ENCODE data around the gene SLC50A1. TPM values are rescaled to one million over a fixed set of nuclear protein-coding genes. Genes with fewer than 3 reads are reported as not detected.
"Not testable (repeated sequence)": the region's sequence is repeated elsewhere in the genome, so short reads cannot be mapped to it uniquely, and the experiment has no call there.

SLC50A1 gene
- total RNA-seq, 1 donor from 2014 or later: 22.8 TPM

DNA sequence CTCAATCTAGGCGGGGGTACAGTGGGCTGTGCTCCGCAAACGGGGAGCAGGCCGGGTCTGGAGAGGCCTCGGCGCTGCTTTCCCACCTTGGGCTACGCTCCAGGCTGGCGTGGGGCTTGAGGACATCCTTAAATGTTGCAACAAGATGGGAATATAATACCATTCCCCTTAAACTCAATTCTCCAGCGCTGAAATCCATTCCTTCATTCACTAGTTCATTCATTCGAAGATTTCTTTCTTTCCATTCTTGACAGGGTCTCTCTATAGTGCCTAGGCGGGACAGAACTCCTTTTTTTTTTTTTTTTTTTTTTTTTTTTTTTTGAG is 4.9 kb downstream of the SLC50A1 start:
- peak overlapping the region; percentile 98 for H3K4me3 ChIP-seq (ENCODE audit: insufficient read depth, low read depth, low read length)
- H3K9me3 ChIP-seq (ENCODE audit: insufficient read depth, low read depth, low read length): no peaks in the 10 kb centered on the region
- Mint-ChIP-seq H3K27me3 (ENCODE audit: low read depth, unreplicated experiment) (no peaks in the 10 kb centered on the region), H3K9me3 (ENCODE audit: unreplicated experiment) (no peaks in the 10 kb centered on the region), H3K36me3 (ENCODE audit: low read depth, unreplicated experiment) (peaks cover 2% of the 10 kb centered on the region), H3K27ac (ENCODE audit: unreplicated experiment) (peak overlapping the region; percentile 97), H3K4me1 (ENCODE audit: low read depth, unreplicated experiment) (peaks cover 16% of the 10 kb centered on the region), H3K4me3 (ENCODE audit: unreplicated experiment) (peak overlapping the region; percentile 99)
- no peak for TF ChIP-seq EZH2 (IDR thresholded peaks at IDR 0.05; ENCODE audit: insufficient read depth, low read length)
- TF ChIP-seq, protein P1, sequence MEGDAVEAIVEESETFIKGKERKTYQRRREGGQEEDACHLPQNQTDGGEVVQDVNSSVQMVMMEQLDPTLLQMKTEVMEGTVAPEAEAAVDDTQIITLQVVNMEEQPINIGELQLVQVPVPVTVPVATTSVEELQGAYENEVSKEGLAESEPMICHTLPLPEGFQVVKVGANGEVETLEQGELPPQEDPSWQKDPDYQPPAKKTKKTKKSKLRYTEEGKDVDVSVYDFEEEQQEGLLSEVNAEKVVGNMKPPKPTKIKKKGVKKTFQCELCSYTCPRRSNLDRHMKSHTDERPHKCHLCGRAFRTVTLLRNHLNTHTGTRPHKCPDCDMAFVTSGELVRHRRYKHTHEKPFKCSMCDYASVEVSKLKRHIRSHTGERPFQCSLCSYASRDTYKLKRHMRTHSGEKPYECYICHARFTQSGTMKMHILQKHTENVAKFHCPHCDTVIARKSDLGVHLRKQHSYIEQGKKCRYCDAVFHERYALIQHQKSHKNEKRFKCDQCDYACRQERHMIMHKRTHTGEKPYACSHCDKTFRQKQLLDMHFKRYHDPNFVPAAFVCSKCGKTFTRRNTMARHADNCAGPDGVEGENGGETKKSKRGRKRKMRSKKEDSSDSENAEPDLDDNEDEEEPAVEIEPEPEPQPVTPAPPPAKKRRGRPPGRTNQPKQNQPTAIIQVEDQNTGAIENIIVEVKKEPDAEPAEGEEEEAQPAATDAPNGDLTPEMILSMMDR (IDR thresholded peaks at IDR 0.05; ENCODE audit: insufficient read depth, low read depth, low read length): no peak
- peaks cover 8% of the 10 kb centered on the region for H3K4me1 ChIP-seq (ENCODE audit: insufficient read depth, low read length)
- H2AFZ ChIP-seq (ENCODE audit: low read depth, low read length): peak overlapping the region; percentile 91
- peaks cover 3% of the 10 kb centered on the region for H3K36me3 ChIP-seq (ENCODE audit: insufficient read depth, low read length)
- DNase-seq (ENCODE audit: low read depth) (no peak), FAIRE-seq (no peak)
- H4K20me1 ChIP-seq (ENCODE audit: insufficient read depth, low read length): peaks cover 10% of the 10 kb centered on the region
- peak overlapping the region; percentile 96 for H3K9ac ChIP-seq (ENCODE audit: low read length)
- no peaks in the 10 kb centered on the region for H3K27me3 ChIP-seq (ENCODE audit: insufficient read depth, low read length)
- H3K27ac ChIP-seq (ENCODE audit: low read depth, low read length): no peak overlapping the region
- H3K79me2 ChIP-seq (ENCODE audit: insufficient read depth, low read length): peaks cover 33% of the 10 kb centered on the region
- H3K4me2 ChIP-seq (ENCODE audit: low read length): peak overlapping the region; percentile 96

GRCh38 chr1:155141749-155142148 is 6.1 kb downstream of the SLC50A1 start:
- Mint-ChIP-seq H3K27me3 (ENCODE audit: low read depth, unreplicated experiment) (peaks cover 3% of the 10 kb centered on the region), H3K36me3 (ENCODE audit: low read depth, unreplicated experiment) (peaks cover 2% of the 10 kb centered on the region), H3K4me3 (ENCODE audit: unreplicated experiment) (no peak overlapping the region), H3K4me1 (ENCODE audit: low read depth, unreplicated experiment) (peaks cover 14% of the 10 kb centered on the region), H3K27ac (ENCODE audit: unreplicated experiment) (no peak overlapping the region), H3K9me3 (ENCODE audit: unreplicated experiment) (no peaks in the 10 kb centered on the region)
- Histone ChIP-seq H3K9ac (ENCODE audit: low read length) (no peak overlapping the region), H3K36me3 (ENCODE audit: insufficient read depth, low read length) (peaks cover 3% of the 10 kb centered on the region), H4K20me1 (ENCODE audit: insufficient read depth, low read length) (peaks cover 10% of the 10 kb centered on the region), H3K27me3 (ENCODE audit: insufficient read depth, low read length) (no peaks in the 10 kb centered on the region), H3K9me3 (ENCODE audit: insufficient read depth, low read depth, low read length) (no peaks in the 10 kb centered on the region), H3K27ac (ENCODE audit: low read depth, low read length) (no peak overlapping the region), H3K79me2 (ENCODE audit: insufficient read depth, low read length) (peaks cover 31% of the 10 kb centered on the region), H3K4me1 (ENCODE audit: insufficient read depth, low read length) (peaks cover 6% of the 10 kb centered on the region), H2AFZ (ENCODE audit: low read depth, low read length) (no peak overlapping the region), H3K4me2 (ENCODE audit: low read length) (no peak overlapping the region), H3K4me3 (ENCODE audit: insufficient read depth, low read depth, low read length) (no peak overlapping the region)
- TF ChIP-seq EZH2 (IDR thresholded peaks at IDR 0.05; ENCODE audit: insufficient read depth, low read length): no peak
- TF ChIP-seq, protein P1 (IDR thresholded peaks at IDR 0.05; ENCODE audit: insufficient read depth, low read depth, low read length): no peak
- no peak for DNase-seq (ENCODE audit: low read depth)
- no peak for FAIRE-seq

DNA sequence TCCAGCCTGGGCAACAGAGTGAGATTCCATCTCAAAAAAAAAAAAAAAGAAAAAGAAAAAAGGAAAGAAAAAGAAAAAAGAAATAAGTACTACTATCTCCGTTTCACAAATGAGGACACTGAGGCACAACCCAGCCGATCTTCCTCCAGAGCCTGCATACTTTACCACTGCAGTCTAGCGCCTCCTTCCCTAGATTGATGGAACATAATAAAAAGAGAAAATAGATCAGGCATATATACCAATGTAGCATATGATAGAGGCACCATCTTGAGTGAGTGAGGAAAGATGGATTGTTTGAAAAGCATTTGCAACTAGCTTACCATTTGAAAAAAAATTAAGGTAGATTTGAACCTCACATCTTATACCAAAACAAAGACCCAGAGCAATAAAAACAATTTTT is 9.8 kb downstream of the SLC50A1 start:
- Mint-ChIP-seq H3K27me3 (ENCODE audit: low read depth, unreplicated experiment) (peaks cover 8% of the 10 kb centered on the region), H3K9me3 (ENCODE audit: unreplicated experiment) (no peaks in the 10 kb centered on the region), H3K27ac (ENCODE audit: unreplicated experiment) (no peak overlapping the region), H3K4me1 (ENCODE audit: low read depth, unreplicated experiment) (peaks cover 2% of the 10 kb centered on the region), H3K36me3 (ENCODE audit: low read depth, unreplicated experiment) (no peaks in the 10 kb centered on the region), H3K4me3 (ENCODE audit: unreplicated experiment) (no peak overlapping the region)
- H3K79me2 ChIP-seq (ENCODE audit: insufficient read depth, low read length): no peaks in the 10 kb centered on the region
- no peaks in the 10 kb centered on the region for H3K27me3 ChIP-seq (ENCODE audit: insufficient read depth, low read length)
- H3K9me3 ChIP-seq (ENCODE audit: insufficient read depth, low read depth, low read length): no peaks in the 10 kb centered on the region
- H4K20me1 ChIP-seq (ENCODE audit: insufficient read depth, low read length): no peaks in the 10 kb centered on the region
- no peak for DNase-seq (ENCODE audit: low read depth)
- no peak overlapping the region for H2AFZ ChIP-seq (ENCODE audit: low read depth, low read length)
- H3K4me1 ChIP-seq (ENCODE audit: insufficient read depth, low read length): no peaks in the 10 kb centered on the region
- no peak overlapping the region for H3K9ac ChIP-seq (ENCODE audit: low read length)
- H3K4me3 ChIP-seq (ENCODE audit: insufficient read depth, low read depth, low read length): no peak overlapping the region
- H3K27ac ChIP-seq (ENCODE audit: low read depth, low read length): no peak overlapping the region
- no peak for TF ChIP-seq EZH2 (IDR thresholded peaks at IDR 0.05; ENCODE audit: insufficient read depth, low read length)
- TF ChIP-seq, protein P1 (IDR thresholded peaks at IDR 0.05; ENCODE audit: insufficient read depth, low read depth, low read length): no peak
- FAIRE-seq: no peak
- no peaks in the 10 kb centered on the region for H3K36me3 ChIP-seq (ENCODE audit: insufficient read depth, low read length)
- H3K4me2 ChIP-seq (ENCODE audit: low read length): no peak overlapping the region

DNA sequence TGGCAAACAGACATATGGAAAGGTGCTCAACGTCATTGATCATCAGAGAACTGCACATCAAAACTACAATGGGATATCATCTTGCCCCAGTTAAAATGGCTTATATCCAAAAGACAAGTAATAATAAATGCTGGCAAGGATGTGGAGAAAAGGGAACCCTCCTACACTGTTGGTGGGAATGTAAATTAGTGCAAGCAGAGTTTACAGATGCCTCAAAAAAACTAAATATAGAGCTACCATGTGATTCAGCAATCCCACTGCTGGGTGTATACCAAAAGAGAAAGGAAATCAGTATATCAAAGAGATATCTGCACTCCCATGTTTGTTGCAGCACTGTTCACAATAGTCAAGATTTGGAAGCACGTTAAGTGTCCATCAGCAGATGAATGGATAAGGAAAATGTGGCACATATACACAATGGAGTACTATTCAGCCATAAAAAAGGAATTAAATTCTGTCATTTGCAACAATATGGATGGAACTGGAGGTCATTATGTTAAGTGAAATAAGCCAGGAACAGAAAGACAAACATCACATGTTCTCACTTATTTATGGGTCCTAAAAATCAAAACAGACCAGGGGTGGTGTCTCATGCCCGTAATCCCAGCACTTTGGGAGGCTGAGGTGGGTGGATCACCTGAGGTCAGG is 20.5 kb downstream of the SLC50A1 start:
- H3K27me3 Mint-ChIP-seq (ENCODE audit: low read depth, unreplicated experiment): peaks cover 18% of the 10 kb centered on the region
- not testable (repeated sequence) for H3K4me3 ChIP-seq (ENCODE audit: insufficient read depth, low read depth, low read length); H3K9me3 Mint-ChIP-seq (ENCODE audit: unreplicated experiment); H2AFZ ChIP-seq (ENCODE audit: low read depth, low read length); H3K4me2 ChIP-seq (ENCODE audit: low read length); H3K27ac ChIP-seq (ENCODE audit: low read depth, low read length); H3K4me1 ChIP-seq (ENCODE audit: insufficient read depth, low read length); H3K36me3 Mint-ChIP-seq (ENCODE audit: low read depth, unreplicated experiment); H3K27me3 ChIP-seq (ENCODE audit: insufficient read depth, low read length); H3K79me2 ChIP-seq (ENCODE audit: insufficient read depth, low read length); H3K36me3 ChIP-seq (ENCODE audit: insufficient read depth, low read length); FAIRE-seq; H3K4me1 Mint-ChIP-seq (ENCODE audit: low read depth, unreplicated experiment); H3K9ac ChIP-seq (ENCODE audit: low read length); H3K4me3 Mint-ChIP-seq (ENCODE audit: unreplicated experiment); H3K9me3 ChIP-seq (ENCODE audit: insufficient read depth, low read depth, low read length); H3K27ac Mint-ChIP-seq (ENCODE audit: unreplicated experiment); H4K20me1 ChIP-seq (ENCODE audit: insufficient read depth, low read length); DNase-seq (ENCODE audit: low read depth)

All from astrocyte (in vitro differentiated cells and primary cell).